ENCODE measurements around the gene VIT.
"Not testable (repeated sequence)": the region's sequence is repeated elsewhere in the genome, so short reads cannot be mapped to it uniquely, and the experiment has no call there.

Gene VIT

DNA sequence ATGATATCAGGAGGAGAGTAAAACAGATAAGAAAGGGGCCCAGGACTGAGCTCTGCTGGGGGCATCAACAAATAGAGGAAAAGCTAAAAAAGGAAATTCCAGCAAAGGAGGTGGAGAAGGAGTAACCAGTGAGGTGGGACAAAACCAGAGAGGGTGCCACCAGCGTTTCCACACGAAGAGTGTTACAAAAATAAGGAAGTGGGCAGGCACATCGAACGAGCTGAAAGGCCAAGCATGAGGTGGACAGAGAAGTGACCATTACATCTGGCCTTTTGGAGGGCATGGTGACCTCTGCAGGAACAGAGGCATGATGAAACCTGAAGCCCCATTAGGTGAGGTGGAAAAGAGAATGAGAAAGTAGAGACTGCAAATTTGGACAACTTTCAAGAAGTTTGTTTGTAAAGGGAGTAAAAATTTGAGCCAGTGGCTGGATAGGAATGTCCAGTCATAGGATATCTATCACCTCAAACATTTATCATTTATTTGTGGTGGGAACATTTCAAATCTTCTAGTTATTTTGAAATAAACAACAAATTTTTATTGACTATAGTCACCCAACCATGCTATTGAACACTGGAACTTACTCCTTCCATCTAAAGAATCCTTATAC is 18.4 kb upstream of the VIT start:
- no peak for DNase-seq (ENCODE audit: low read depth)

DNA sequence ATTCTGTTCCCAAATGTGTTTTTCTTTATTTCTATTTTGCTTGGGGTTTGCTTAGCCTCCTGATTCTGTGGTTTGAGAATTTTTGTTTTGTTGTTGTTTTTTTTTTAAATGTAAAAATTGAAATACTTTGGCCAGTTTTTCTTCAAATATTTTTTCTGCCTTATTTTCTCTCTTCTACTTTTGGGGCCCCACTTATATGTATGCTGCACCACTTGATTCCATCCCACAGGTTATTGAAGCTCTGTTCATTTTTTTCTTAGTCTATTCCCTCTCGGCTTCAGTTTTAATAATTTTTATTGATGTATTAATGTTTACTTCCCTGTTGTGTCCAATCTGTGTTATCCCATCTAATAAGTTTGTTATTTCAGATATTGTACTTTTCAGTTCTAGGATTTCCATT is 17.7 kb upstream of the VIT start:
- no peak for DNase-seq (ENCODE audit: low read depth)

DNA sequence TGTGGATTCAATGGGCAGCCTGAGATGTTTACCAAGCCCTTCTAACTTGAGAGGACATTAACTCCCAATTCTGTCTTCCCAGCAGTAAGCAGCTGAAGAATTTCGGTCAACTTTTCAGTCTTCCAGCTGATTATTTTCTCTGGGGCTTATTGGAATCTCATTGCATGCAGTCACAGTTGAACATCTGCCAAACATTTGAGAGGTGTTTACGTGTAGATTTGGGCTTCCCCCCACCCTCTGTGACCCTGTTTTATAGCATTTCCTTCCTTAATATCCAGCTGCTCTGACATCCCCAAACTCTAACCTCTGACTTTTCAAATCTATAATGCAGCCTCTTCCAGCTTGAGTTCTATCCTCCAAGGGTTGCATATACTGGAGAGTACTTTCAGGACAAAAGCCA is 16.5 kb upstream of the VIT start:
- DNase-seq (ENCODE audit: low read depth), result no peak

DNA sequence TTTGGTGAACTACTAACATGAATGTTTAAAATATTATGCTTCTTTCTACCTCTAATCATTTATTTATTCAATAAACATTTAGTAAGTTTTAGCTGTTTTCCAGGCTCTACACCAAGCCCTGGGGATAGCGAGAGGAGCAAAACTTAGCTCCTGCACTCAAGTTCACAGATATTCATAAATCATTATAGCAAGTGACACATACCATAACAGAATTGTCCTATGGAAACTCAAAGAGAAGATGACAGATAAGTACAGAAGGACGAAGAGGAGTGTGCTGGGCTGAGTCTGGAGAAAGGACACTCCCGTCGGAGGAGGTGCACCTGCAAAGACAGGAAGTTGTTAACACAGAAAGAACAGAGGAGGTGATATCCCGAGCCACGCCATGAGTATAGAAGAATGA is 13.9 kb upstream of the VIT start:
- DNase-seq (ENCODE audit: low read depth), result no peak

DNA sequence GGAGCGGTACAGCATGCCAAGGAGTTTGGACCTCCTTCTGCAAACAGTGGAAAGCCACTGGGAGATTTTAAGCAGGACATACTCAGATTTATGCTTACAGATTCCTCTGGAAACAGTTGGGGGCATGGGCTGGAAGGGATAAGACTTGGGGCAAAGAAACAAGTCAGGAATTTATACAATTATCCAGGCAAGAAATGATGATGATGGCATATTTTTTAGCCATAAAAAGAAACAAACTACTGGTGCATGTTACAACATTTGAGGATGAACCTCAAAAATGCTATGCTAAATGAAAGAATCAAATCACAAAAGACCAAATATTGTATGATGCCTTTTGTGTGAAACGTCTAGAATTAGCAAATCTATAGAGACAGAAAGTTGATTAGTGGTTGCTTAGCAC is 13.5 kb upstream of the VIT start:
- DNase-seq (ENCODE audit: low read depth), result no peak

DNA sequence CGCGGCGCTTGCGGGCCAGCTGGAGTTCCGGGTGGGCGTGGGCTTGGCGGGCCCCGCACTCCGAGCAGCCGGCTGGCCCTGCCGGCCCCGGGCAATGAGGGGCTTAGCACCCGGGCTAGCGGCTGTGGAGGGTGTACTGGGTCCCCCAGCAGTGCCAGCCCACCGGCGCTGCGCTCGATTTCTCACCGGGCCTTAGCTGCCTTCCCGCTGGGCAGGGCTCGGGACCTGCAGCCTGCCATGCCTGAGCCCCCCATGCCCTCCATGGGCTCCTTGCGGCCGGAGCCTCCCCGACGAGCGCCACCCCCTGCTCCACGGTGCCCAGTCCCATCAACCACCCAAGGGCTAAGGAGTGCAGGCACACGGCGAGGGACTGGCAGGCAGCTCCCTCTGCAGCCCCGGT is 8.2 kb upstream of the VIT start:
- DNase-seq (ENCODE audit: low read depth), result not testable (repeated sequence)

DNA sequence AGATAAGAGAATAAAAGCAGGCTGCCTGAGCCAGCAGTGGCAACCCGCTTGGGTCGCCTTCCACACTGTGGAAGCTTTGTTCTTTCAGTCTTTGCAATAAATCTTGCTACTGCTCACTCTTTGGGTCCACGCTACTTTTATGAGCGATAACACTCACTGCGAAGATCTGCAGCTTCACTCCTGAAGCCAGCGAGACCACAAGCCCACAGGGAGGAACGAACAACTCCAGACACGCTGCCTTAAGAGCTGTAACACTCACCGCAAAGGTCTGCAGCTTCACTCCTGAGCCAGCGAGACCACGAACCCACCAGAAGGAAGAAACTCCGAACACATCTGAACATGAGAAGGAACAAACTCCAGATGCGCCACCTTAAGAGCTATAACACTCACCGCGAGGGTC is 7.5 kb upstream of the VIT start:
- not testable (repeated sequence) for DNase-seq (ENCODE audit: low read depth)

DNA sequence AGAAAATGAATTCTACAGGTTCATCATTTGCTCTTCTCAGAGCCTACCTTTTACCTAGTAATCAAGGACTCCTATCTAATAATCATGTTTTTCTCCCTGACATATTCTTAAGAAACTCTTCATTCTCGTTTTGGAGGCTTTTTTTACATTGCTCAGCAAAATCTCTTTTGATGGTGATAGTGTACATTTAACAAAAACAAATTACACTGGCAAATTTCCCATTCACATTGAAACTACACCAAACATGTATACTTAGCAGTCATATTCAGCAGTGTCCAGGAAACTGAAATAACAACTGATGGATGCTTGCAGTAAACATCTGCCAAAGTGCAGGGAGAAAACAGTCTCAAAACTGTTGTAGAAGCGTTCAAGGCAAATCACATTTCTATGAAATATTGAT is 4.4 kb upstream of the VIT start:
- DNase-seq (ENCODE audit: low read depth), result no peak

DNA sequence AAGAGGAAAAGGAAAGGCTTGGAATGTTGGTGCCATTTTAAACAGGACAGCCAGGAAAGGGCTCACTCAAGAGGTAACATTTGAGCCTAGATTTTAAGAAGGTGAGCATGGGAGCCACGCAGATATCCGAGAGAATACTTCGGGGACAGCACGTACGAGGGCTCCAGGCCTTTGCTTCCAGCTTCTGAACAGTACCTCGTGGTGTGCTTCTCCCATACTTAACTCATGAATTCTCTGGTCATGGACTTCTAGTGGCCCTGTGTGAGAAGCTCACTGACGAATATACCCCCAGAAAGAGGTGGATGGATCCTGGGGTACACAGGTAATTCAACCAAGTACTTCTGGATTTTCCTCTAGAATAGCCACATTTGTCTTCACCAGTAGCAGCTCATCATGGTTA is 2.7 kb upstream of the VIT start:
- DNase-seq (ENCODE audit: low read depth), result no peak

DNA sequence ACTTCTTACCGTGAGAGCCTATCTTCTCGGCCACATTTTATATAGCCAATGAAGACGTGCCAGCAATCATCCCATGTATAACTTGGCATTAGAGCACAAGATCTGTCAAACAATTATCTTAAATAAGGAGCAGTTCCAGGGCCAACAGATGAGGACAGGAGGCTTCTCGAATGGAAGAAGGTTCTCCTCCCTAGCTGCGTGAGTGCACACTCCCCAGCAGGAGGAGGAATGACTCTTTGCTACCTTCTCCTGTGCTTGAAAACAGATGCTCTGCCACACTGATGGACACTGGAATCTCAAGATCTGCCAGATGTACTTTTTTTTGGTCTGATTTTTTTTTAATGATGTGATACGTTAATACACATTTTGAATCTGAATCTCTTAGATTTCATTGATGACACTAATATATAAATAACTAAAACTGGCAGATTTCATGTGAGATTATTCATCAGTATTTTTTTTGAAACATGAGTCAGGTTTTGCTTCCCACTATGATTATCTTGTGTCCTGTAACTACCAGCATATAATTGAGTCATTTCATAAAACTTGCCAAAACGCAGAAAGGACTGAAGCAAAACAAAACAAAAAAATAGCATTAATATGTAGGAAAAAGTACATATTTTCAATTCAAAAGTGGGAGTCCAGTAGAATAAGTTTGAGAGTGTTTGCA is 626 bp upstream of the VIT start:
- DNase-seq (ENCODE audit: low read depth), result no peak

DNA sequence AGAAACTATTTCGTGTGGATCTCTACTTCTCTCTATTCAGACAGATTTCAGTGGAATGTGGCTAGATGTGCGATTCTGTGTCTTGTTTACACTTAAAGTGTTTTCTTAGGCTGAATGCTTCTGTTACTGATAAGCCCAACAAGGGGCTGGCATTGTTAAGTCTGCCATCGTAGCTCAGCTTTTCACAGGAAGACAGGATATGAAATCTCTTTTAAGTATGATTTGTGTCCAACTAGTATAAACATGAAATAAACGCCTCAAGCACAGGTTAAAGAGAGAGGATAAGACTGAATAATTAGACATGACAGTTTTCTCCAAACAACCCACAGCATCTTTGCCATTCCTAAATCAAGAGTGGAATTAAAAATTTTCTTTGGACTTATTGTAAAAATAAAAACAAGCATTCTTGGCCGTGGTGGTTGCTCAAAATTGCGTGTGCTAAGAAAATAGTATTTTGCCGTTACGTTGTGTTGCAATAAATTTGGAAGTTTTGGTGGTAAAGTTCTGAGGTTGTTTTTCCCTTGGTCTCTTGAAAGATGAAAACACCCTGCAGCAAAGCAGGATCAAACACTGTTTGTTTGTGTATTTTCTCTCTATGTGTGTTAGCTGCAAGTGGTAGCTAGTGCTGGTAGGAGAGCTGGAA is 1.0 kb downstream of the VIT start:
- no peak for DNase-seq (ENCODE audit: low read depth)

DNA sequence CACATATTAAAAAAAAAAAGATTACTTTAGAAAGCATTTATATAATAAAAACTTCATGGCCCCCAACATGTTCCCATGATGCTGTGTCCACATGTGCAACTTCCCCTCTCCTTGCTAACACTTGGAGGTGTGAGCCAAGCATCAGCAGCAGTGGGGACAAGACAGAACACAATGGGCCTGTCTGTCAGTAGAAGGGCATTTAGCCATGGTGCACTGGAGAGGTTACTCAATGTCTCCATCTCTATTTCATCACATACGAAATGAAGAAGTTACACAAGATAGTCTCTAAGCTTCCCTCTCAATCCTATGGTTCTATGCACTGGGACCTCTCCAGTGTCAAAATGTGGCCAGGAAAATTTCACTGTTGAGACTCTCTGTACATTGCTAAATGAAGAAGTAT is 2.5 kb downstream of the VIT start:
- DNase-seq (ENCODE audit: low read depth), result no peak

DNA sequence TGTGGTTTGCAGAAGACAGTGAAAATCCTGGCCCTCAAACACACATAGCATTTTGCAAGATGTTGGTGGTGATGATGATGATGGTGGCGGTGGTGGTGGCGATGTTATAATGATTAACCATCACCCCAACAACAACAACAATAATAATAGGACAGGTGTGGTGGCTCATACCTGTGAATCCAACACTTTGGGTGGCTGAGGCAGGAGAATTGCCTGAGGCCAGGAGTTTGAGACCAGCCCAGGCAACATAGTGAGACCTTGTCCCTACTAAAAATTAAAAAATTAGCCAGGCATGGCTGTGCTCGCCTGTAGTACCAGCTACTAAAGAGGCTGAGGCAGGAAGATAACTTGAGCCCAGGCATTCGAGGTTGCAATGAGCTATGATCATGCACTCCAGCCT is 3.8 kb downstream of the VIT start:
- DNase-seq (ENCODE audit: low read depth), result no peak

DNA sequence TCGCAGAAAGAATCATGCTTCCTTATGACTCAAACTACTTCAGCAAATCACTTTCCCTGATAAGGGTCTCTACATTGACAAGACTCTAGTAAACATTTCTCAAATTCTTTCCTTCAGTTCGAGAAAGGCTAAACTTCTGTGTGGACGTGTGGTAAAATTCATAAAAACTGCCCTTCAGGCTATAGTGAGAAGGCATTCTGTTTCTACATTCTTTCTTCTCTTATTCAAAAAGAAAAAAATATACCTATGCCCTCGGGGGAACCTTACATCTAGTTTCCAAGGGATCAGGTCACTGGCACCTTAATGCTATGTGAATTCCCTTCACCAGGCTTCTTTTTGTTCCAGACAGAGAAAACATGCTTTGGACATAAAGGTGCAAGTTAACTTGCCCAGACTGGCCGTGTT is 4.9 kb downstream of the VIT start:
- no peak for DNase-seq (ENCODE audit: low read depth)

DNA sequence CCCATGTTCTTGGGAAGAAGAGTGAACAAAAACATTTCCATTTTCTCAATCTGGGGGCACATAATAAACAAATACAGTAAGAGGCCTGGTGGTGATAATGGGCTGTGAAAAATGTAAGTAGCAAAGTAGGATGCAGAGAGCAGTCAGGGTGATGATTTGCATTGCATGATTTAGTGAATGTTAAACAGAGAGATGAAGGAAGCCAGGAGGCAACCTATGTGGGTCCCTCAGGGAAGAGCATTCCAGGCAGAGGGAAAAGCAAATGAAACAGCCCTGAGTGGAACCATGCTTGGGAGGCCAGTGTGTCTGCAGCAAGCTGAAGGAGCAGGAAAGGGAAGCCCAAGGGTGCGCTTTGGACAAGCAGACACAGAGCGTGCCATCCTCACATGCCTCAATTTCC is 5.4 kb downstream of the VIT start:
- DNase-seq (ENCODE audit: low read depth), result no peak

DNA sequence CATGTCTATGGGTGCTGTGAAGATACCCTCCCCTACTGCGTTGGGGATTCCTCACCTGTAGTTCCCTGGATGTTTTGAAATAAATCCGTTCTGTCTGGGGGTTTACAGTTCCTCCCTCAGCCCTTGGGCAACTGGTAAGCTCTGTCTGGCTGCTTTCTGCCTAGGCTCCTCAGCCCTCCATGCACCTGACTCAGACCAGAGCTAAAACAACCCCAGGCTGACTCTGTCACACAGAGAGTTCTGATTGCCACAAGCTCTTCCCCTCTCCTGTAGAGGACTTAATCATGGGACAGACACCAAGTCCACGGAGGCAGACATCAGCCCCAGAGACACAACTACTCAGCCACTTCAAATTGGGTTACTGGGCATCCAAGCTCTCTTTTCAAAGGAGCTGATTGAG is 6.3 kb downstream of the VIT start:
- no peak for DNase-seq (ENCODE audit: low read depth)

DNA sequence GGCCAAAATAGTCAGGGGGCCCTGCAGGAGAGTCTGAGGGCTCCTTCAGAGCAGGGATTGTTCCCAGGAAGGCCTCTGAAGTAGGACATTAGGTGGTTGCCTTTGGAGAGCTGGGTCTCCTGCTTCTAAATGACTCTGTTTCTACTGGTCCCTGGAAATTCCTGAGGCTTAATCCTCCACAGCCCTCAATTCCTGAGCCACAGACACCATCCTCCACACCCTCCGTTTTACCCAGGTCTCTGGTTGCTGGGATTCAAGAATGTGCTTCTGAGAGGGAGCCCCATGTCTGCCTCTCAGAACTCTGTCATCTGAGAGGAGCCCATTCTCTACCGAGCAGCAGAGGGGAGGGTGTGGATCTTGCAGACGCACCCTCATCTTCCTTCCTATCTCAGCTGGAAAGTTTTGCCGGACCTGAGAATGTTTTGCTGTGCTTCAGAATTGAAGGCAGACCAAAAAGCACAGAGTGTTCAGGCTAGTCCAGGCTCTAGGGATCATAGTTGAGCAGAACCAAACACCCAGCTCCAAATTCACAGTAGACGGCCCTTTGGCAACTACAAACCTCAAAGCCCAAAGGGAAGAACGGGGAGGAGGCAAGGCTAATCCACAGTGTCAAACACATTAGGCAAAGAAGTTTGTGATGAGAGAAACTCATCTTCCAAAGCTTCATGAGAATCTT is 8.1 kb downstream of the VIT start:
- no peak for DNase-seq (ENCODE audit: low read depth)

DNA sequence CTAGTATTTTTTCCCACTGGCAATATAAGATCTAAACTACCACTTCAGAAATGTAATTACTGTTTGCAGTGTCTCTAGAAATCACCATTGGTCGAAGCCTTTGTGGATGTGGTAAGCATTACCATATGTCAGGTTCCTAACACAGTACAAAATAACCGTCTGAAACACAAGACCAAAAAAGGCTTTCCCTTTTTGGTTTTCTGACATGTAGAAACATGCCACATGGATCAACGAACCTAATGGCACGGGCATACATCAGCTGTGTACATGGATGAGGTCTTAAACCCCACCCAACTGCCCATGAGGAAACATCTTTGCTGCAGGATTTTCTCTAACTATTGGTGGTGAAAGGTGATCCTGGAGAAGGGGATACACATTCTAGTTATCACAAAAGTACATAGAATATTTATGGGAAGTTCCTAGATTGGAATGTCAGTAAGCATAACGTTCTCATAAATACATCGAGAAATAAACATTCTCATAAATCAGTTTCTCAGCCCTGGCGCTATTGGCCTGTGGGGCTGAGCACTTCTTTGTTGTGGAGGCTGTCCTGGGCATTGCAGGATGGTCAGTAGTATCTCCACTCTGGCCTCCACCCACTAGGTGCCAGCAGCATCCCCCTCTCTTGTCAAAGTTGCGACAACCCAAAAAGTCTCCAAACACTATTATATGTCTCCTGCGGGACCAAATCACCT is 9.0 kb downstream of the VIT start:
- DNase-seq (ENCODE audit: low read depth), result no peak

DNA sequence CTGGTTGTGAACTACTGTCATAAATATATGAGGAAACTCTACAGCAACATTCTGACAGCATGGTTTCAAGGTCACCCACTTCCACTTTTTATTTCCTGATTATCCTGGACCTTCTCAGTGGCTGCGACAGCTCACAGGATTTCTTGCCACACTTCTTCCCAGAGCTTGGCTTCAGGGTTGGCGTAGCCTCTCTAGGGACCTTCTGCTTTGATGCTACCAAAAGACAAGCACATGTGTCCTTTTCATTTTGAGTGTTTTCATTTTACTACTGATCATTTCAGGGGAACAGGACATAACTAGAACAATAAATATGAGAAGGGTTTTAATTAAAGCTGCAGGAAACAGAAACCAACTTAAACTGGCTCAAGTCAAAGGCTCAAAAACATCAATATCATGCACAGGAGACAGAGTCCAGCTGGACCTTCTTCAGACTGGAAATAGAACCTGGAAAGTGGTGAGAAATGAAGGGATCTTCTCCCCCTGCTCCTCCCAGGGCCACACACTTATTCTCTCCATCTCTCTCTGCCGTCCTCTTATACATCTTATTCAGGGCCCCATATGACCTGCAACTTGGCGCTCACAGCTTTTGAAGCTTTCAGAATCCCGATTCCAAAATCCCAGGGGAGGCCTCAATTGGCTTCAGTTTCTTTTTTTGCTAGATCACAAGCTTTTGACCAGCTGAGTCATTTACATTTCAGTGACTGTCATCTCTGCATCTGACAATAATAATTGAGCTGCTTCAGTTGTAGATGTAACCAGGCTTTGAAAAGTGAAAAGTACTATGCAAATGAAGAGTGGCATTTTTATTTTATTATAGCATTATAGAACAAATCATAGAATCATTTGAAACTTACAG is 9.7 kb downstream of the VIT start:
- no peak for DNase-seq (ENCODE audit: low read depth)

DNA sequence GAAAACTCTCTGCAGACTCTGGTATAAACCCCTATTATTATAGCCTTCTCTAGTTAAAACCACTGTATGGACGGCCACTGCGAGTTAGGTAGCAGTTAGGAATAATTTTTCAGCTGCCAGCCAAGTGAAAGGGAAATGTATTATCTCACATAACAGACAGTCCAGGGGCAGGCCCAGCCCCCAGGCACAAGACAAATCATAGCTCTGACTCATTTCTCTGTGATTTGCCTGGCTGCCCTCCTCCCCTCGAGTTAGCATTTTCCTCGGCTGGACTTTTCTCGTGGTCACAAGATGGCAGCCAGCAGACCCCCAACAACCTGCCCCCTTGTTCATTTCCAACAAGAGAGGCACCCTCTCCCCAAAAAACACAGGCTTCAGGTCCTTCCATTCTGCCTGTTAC is 10.5 kb downstream of the VIT start:
- no peak for DNase-seq (ENCODE audit: low read depth)

DNA sequence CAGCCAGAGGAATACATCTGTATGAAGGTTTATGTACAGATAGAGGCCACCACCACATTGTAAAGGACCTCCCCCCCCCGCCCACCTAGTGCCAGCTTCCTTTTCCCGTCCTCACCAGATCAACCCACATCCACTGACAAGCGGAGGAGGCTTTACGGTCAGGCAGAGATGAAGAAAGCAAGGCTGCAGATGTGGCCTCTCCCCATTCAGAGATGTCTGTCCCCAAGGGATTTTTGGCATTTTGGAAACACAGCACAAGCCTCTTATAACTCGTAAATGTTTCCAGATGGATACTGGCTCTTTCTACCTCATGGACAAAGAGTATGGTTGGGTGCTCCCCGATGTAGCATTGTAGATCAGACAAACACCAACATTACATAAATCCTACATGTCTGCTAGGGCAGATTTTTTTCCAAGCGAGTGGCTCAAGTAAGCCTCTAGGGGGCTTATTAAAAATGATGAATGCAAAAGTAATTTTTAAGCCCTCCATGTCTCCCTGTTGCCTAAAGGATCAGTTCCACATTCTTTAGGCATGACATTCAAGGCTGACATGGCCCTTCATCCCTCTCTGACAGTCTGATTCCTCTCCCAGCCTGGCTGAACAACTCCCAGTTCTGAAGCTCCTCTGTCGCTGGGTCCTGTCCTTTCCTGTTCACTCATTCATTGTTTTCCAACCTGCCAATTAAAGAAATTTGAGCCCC is 11.7 kb downstream of the VIT start:
- DNase-seq (ENCODE audit: low read depth), result no peak

Measured in activated T-helper 9 cell treated with anti-CD3 and anti-CD28 coated beads, Interleukin-2, amount 50 U/mL, for 16 hours (primary cell).